ENCODE data around the gene TEX13B. TPM values are rescaled to one million over a fixed set of nuclear protein-coding genes. Genes with fewer than 3 reads are reported as not detected.

The TEX13B gene
- total RNA-seq (not detected), polyA plus RNA-seq (not detected)
- long read RNA-seq, donor 1, result 0 reads
- long read RNA-seq, donor 2, result 0 reads
- long read RNA-seq, donor 3, result 0 reads
- long read RNA-seq, donor 4, result 0 reads
- long read RNA-seq, donor 5, result 0 reads
- long read RNA-seq, donor 6, result 0 reads
- long read RNA-seq, donor 7, result 0 reads
- long read RNA-seq, donor 8, result 0 reads
- long read RNA-seq, donor 9, result 0 reads
- long read RNA-seq, donor 10, result 0 reads

- no peaks in the 10 kb centered on the region for H3K9me3 ChIP-seq (replicated peaks in 1 of 3)
- WGBS, 4 donors, result 74 to 90% (median 85%) methylated on average over 4 to 6 of the region's 6 CpGs
- H3K27ac ChIP-seq, result no peak within 1 kb of the TSS
- no peaks in the 10 kb centered on the region for H3K4me1 ChIP-seq (replicated peaks in 1 of 2)
- intact Hi-C loops (cut with DNase I), result no loop called here
- H3K27me3 ChIP-seq, result no peaks in the 10 kb centered on the region
- no peak within 1 kb of the TSS for H3K4me3 ChIP-seq
- DNase-seq, result no peak
- no peaks in the 10 kb centered on the region for H3K36me3 ChIP-seq (replicated peaks in 1 of 2)
- TF ChIP-seq CTCF (IDR thresholded peaks at IDR 0.05), result no peak
- TF ChIP-seq POLR2A (IDR thresholded peaks at IDR 0.05), result no peak
These were observed at the start of gene TEX13B for GRCh38 chrX:107982356-107982755. TEX13B (minus strand) TSS chrX:107982370; CDS start chrX:107982127, 243 bp downstream.

GRCh38 chrX:108029928-108030711 lies 48.0 kb upstream of the TEX13B start:
- H3K27ac ChIP-seq, result no peak overlapping the region
- H3K36me3 ChIP-seq (replicated peaks in 1 of 2), result no peaks in the 10 kb centered on the region
- H3K4me1 ChIP-seq (replicated peaks in 1 of 2), result no peaks in the 10 kb centered on the region
- H3K27me3 ChIP-seq, result peaks cover 3% of the 10 kb centered on the region
- no peaks in the 10 kb centered on the region for H3K9me3 ChIP-seq (replicated peaks in 1 of 3)
- no peak for TF ChIP-seq POLR2A (IDR thresholded peaks at IDR 0.05)
- TF ChIP-seq CTCF (IDR thresholded peaks at IDR 0.05), result no peak
- no peak for DNase-seq
- H3K4me3 ChIP-seq, result no peak overlapping the region
- intact Hi-C loops (cut with DNase I), result no loop called here
- 70 to 93% (median 85%) methylated on average over 5 of the region's 5 CpGs for WGBS, 4 donors

GRCh38 chrX:108028854-108029253 lies 46.7 kb upstream of the TEX13B start:
- Histone ChIP-seq H3K4me1 (replicated peaks in 1 of 2) (no peaks in the 10 kb centered on the region), H3K4me3 (no peak overlapping the region), H3K9me3 (replicated peaks in 1 of 3) (no peaks in the 10 kb centered on the region), H3K36me3 (replicated peaks in 1 of 2) (no peaks in the 10 kb centered on the region), H3K27me3 (no peaks in the 10 kb centered on the region), H3K27ac (no peak overlapping the region)
- TF ChIP-seq POLR2A (IDR thresholded peaks at IDR 0.05) (no peak), CTCF (IDR thresholded peaks at IDR 0.05) (no peak)
- intact Hi-C loops (cut with DNase I), result no loop called here
- 53 to 72% (median 70%) methylated on average over 1 of the region's 1 CpG for WGBS, 4 donors
- no peak for DNase-seq

GRCh38 chrX:108025954-108026600 lies 43.9 kb upstream of the TEX13B start:
- no peaks in the 10 kb centered on the region for H3K9me3 ChIP-seq (replicated peaks in 1 of 3)
- intact Hi-C loops (cut with DNase I), result no loop called here
- no peak for DNase-seq
- no peak overlapping the region for H3K27ac ChIP-seq
- H3K4me1 ChIP-seq (replicated peaks in 1 of 2), result no peaks in the 10 kb centered on the region
- no peaks in the 10 kb centered on the region for H3K36me3 ChIP-seq (replicated peaks in 1 of 2)
- no peak overlapping the region for H3K4me3 ChIP-seq
- no peaks in the 10 kb centered on the region for H3K27me3 ChIP-seq
- WGBS, 4 donors, result 59 to 73% (median 66%) methylated on average over 2 of the region's 2 CpGs
- TF ChIP-seq POLR2A (IDR thresholded peaks at IDR 0.05) (no peak), CTCF (IDR thresholded peaks at IDR 0.05) (no peak)
